Activated CD8-positive, alpha-beta T cell treated with anti-CD3 and anti-CD28 coated beads for 36 hours (primary cell): Measurements from ENCODE around the gene RECQL5. TPM values are rescaled to one million over a fixed set of nuclear protein-coding genes. Genes with fewer than 3 reads are reported as not detected.

Experiments used
- ATAC-seq: fragments of 200-7000 bp; cut with Tn5 transposase; one replicate; pipeline ENCODE4 v1.10.0; 2021; ENCODE audit warnings: mild to moderate bottlenecking, moderate library complexity
- CTCF ChIA-PET: fragments of 350-600 bp; sonication (Branson Sonifier 250); formaldehyde crosslinking; loops from one replicate; lab custom pipeline; 2021; ENCODE audit warnings: antibody characterized with exemption; lab: Charles Lee
- POLR2A ChIA-PET: fragments of 350-600 bp; sonication (Branson Sonifier 250); formaldehyde crosslinking; loops from one replicate; lab custom pipeline; 2021; ENCODE audit warnings: antibody characterized with exemption; lab: Charles Lee
- DNase-seq: peaks from one replicate; pipeline ENCODE4 v3.0.0-alpha.2; 2020
- H3K27ac Mint-ChIP-seq: one replicate; pipeline ENCODE4 v1.8.0; 2021; ENCODE audit warnings: mild to moderate bottlenecking, mixed read lengths
- H3K27me3 Mint-ChIP-seq: one replicate; pipeline ENCODE4 v1.8.0; 2021; ENCODE audit warnings: mixed read lengths
- H3K36me3 Mint-ChIP-seq: one replicate; pipeline ENCODE4 v1.8.0; 2021; ENCODE audit warnings: low read depth, mixed read lengths
- H3K4me1 Mint-ChIP-seq: one replicate; pipeline ENCODE4 v1.8.0; 2021; ENCODE audit warnings: low read depth, mixed read lengths
- H3K4me3 Mint-ChIP-seq: one replicate; pipeline ENCODE4 v1.8.0; 2021; ENCODE audit warnings: mild to moderate bottlenecking, moderate library complexity, mixed read lengths
- H3K9me3 Mint-ChIP-seq: one replicate; pipeline ENCODE4 v1.8.0; 2021; ENCODE audit warnings: mixed read lengths
- intact Hi-C: fragments of 100-400 bp; cut with micrococcal nuclease; formaldehyde crosslinking; loops from one replicate; pipeline ENCODE4 v1.10.0; 2022
- total RNA-seq, 2 experiments: library from RNA; stranded (reverse); gene quantifications; one replicate each; pipeline ENCODE4 v1.2.3, GENCODE V29; 2021
- TF ChIP-seq, protein P1 (sequence below): fragments of 200-600 bp; IDR thresholded peaks from one replicate; pipeline ENCODE4 v1.8.0; 2022; ENCODE audit warnings: antibody characterized with exemption, mild to moderate bottlenecking

The RECQL5 gene
- total RNA-seq, 2 experiments from 2014 or later: 33.3 to 34.2 TPM

- Mint-ChIP-seq H3K9me3 (no peaks in the 10 kb centered on the region), H3K27me3 (no peaks in the 10 kb centered on the region), H3K4me1 (no peaks in the 10 kb centered on the region), H3K36me3 (no peaks in the 10 kb centered on the region), H3K27ac (no peak overlapping the region), H3K4me3 (no peak overlapping the region)
- TF ChIP-seq, protein P1, sequence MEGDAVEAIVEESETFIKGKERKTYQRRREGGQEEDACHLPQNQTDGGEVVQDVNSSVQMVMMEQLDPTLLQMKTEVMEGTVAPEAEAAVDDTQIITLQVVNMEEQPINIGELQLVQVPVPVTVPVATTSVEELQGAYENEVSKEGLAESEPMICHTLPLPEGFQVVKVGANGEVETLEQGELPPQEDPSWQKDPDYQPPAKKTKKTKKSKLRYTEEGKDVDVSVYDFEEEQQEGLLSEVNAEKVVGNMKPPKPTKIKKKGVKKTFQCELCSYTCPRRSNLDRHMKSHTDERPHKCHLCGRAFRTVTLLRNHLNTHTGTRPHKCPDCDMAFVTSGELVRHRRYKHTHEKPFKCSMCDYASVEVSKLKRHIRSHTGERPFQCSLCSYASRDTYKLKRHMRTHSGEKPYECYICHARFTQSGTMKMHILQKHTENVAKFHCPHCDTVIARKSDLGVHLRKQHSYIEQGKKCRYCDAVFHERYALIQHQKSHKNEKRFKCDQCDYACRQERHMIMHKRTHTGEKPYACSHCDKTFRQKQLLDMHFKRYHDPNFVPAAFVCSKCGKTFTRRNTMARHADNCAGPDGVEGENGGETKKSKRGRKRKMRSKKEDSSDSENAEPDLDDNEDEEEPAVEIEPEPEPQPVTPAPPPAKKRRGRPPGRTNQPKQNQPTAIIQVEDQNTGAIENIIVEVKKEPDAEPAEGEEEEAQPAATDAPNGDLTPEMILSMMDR: no peak
- CTCF ChIA-PET: interaction anchor here (0.7 to 4.3 kb wide), 2 partner anchors 13 to 19 kb away, joined by 4 to 17 read pairs; partner anchors contain the start of gene SMIM5
- intact Hi-C loops: no loop called here
- DNase-seq: no peak
- ATAC-seq: no peak
- POLR2A ChIA-PET: interaction anchor here (0.6 to 0.8 kb wide), 2 partner anchors 9 to 15 kb away, joined by 3 read pairs; no protein-coding TSS in a partner anchor
Observed at GRCh38 chr17:75614006-75614405, 52.9 kb downstream of the RECQL5 start.

DNA sequence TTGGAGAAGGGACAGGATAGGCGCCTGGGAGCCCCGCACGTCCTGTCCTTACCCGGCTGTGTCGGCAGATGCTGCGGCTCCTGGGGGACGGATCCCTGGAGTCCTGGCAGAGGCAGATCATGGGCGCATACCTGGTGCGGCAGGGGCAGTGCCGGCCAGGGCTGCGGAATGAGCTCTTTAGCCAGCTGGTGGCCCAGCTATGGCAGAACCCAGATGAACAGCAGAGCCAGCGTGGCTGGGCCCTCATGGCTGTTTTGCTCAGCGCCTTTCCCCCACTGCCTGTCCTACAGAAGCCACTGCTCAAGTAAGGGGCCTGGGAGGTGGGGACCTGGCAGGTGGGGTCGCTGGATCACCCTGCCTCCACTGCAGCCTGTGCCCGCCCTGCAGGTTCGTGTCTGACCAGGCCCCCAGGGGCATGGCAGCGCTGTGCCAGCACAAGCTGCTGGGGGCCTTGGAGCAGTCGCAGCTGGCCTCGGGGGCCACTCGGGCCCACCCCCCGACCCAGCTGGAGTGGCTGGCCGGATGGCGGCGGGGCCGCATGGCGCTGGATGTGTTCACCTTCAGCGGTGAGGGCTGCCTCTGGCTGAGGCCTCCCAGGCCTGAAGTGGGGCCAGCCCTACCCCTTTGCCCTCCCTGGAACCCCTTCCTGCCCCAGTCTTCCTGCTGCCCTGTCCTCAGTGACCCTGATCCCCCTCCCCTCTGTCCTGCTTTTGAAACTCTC, 53.9 kb downstream of the RECQL5 start:
- Mint-ChIP-seq H3K4me1 (no peaks in the 10 kb centered on the region), H3K36me3 (no peaks in the 10 kb centered on the region), H3K4me3 (no peak overlapping the region), H3K9me3 (no peaks in the 10 kb centered on the region), H3K27me3 (no peaks in the 10 kb centered on the region), H3K27ac (no peak overlapping the region)
- ChIA-PET CTCF (interaction anchor here (1.3 to 4.3 kb wide), 2 partner anchors 8 to 20 kb away, joined by 3 to 17 read pairs; partner anchors contain the start of gene SMIM5), POLR2A (interaction anchor here (0.6 to 0.8 kb wide), 3 partner anchors 10 to 81 kb away, joined by 3 read pairs; no protein-coding TSS in a partner anchor)
- TF ChIP-seq, protein P1: no peak
- intact Hi-C loops: no loop called here
- DNase-seq: no peak
- ATAC-seq: no peak

- POLR2A ChIA-PET: no interaction called here
- no peaks in the 10 kb centered on the region for H3K27me3 Mint-ChIP-seq
- TF ChIP-seq, protein P1: no peak
Observed at GRCh38 chr17:75611851-75612429, 55.0 kb downstream of the RECQL5 start.

DNA sequence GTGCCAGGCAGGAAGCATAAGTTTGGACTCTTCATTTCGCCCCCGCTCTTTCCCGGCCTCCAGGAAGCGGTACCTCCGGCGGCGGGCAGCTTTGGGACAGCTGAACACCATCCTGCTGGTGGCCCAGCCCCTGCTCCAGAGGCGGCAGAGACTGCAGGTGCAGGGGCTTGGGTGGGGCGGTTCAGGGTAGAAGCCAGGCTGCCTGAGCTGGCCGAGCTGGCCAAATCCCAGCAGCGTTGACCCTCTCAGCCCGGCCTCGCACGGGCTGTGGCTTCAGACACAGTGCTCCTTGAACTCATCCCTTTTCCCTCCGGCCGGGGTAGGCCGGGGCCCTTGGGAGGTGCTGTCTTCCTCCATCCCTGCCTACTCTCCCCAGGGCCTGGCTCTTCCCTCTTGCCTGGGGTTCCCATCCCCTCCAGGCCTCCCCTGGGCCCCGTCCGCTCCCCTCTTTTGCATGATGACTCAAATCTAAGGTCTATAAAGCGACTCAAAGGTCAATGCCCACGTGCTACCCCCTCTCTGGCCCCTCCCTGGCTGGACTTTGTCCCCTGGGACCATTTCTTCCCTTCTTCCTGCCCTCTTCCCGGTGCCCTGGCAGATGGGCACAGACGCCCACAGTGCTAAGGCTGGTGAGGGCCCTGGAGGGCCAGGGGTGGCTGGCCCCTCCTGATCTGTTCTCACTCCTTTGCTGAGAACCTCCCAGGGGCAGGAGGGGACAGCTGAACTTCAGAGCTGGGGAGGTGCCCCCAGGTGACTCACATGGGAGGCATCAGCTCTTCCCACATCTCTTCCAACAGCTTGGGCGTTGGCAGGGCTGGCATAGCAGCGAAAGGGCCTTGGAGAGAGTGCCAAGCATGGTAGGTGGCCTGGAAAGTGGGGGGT, 56.6 kb downstream of the RECQL5 start:
- intact Hi-C loops: no loop called here
- H3K27me3 Mint-ChIP-seq: no peaks in the 10 kb centered on the region
- POLR2A ChIA-PET: interaction anchor here (1.5 kb wide), 1 partner anchor 31 kb away, joined by 4 read pairs; no protein-coding TSS in a partner anchor
- peaks cover 4% of the 10 kb centered on the region for H3K4me1 Mint-ChIP-seq
- TF ChIP-seq, protein P1: no peak
- no peak for ATAC-seq
- H3K9me3 Mint-ChIP-seq: no peaks in the 10 kb centered on the region
- H3K36me3 Mint-ChIP-seq: no peaks in the 10 kb centered on the region
- no peak overlapping the region for H3K4me3 Mint-ChIP-seq
- DNase-seq: no peak
- CTCF ChIA-PET: interaction anchor here (0.7 to 4.3 kb wide), 6 partner anchors 9 to 139 kb away, joined by 4 to 17 read pairs (median 8); partner anchors contain the start of gene SMIM5
- H3K27ac Mint-ChIP-seq: no peak overlapping the region

More at GRCh38 chr17:75611851-75612429, 55.0 kb downstream of the RECQL5 start:
- H3K27ac Mint-ChIP-seq: no peak overlapping the region
- no peak overlapping the region for H3K4me3 Mint-ChIP-seq
- peaks cover 2% of the 10 kb centered on the region for H3K4me1 Mint-ChIP-seq
- CTCF ChIA-PET: interaction anchor here (0.9 to 4.3 kb wide), 4 partner anchors 10 to 21 kb away, joined by 3 to 17 read pairs (median 4); partner anchors contain the start of gene SMIM5
- no peaks in the 10 kb centered on the region for H3K36me3 Mint-ChIP-seq
- intact Hi-C loops: no loop called here
- ATAC-seq (no peak), DNase-seq (no peak)
- H3K9me3 Mint-ChIP-seq: no peaks in the 10 kb centered on the region
